VCaP (cell line): ENCODE measurements around the gene EEF2K.
"Not testable (repeated sequence)": the region's sequence is repeated elsewhere in the genome, so short reads cannot be mapped to it uniquely, and the experiment has no call there.

ENCODE experiments used
- H3K27ac ChIP-seq: fragments of 450-650 bp; 2 replicates; pipeline ENCODE4 v1.5.1; 2017
- TF ChIP-seq, protein P1 (sequence below): fragments of 450-650 bp; conservative IDR thresholded peaks from 2 replicates; pipeline ENCODE4 v1.5.1; 2017; ENCODE audit warnings: mild to moderate bottlenecking, moderate library complexity

Gene EEF2K

DNA sequence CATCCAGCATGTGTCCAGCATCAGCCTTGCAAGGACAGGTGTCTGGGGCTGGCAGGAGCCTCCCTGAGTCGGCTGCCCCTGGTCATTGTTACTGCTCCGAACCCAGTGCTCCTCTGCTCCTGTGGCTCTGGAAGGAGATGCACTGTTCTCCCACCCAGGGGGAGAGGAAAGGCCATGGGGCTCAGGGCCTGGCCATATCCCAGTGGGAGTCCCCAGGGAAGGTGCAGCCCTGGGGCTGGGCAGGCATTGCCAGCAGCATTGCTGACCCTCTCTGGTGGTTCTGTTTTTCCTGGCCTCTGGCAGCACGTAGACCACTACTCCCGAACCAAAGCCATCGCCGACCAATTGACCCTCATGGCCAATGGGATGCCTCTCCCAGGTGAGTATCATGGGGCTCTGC, 34.1 kb upstream of the EEF2K start:
- no peak overlapping the region for H3K27ac ChIP-seq
- TF ChIP-seq, protein P1, sequence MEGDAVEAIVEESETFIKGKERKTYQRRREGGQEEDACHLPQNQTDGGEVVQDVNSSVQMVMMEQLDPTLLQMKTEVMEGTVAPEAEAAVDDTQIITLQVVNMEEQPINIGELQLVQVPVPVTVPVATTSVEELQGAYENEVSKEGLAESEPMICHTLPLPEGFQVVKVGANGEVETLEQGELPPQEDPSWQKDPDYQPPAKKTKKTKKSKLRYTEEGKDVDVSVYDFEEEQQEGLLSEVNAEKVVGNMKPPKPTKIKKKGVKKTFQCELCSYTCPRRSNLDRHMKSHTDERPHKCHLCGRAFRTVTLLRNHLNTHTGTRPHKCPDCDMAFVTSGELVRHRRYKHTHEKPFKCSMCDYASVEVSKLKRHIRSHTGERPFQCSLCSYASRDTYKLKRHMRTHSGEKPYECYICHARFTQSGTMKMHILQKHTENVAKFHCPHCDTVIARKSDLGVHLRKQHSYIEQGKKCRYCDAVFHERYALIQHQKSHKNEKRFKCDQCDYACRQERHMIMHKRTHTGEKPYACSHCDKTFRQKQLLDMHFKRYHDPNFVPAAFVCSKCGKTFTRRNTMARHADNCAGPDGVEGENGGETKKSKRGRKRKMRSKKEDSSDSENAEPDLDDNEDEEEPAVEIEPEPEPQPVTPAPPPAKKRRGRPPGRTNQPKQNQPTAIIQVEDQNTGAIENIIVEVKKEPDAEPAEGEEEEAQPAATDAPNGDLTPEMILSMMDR: no peak

DNA sequence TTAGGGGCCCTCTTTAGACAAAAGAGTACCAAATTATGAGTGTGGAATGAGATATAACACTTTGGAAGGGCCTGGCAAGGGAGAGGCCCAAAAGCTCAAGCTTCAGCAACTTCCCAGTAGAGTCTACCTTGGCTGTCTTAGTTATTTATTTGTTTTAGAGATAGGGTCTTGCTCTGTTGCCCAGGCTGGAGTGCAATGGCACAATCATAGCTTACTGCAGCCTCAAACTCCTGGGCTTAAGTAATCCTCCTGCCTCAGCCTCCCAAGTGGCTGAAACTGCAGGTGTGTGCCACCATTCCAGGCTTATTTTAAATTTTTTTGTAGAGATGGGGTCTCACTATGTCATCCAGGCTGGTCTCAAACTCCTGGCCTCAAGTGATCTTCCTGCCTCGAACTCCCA, 33.4 kb upstream of the EEF2K start:
- H3K27ac ChIP-seq: not testable (repeated sequence)

DNA sequence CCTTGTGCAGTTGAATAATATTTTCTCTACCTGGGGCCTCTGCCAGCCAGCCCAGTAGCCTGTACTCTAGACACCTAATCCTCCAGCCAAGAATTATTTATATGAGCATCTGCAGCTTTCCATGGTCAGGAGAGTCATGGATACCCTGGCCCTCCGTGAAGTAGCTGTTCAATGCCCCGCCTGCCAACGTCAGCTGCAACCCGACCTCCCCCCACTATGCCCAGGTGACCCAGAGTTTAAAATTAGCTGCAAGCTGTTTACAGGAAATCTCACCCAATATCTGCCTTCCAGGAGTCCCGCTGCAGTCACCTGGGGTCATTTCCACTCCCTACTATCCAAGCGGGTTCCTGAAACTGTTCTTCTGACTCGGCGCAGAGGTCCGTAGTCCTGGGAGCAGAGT, 31.4 kb upstream of the EEF2K start:
- TF ChIP-seq, protein P1: no peak
- H3K27ac ChIP-seq: no peak overlapping the region

DNA sequence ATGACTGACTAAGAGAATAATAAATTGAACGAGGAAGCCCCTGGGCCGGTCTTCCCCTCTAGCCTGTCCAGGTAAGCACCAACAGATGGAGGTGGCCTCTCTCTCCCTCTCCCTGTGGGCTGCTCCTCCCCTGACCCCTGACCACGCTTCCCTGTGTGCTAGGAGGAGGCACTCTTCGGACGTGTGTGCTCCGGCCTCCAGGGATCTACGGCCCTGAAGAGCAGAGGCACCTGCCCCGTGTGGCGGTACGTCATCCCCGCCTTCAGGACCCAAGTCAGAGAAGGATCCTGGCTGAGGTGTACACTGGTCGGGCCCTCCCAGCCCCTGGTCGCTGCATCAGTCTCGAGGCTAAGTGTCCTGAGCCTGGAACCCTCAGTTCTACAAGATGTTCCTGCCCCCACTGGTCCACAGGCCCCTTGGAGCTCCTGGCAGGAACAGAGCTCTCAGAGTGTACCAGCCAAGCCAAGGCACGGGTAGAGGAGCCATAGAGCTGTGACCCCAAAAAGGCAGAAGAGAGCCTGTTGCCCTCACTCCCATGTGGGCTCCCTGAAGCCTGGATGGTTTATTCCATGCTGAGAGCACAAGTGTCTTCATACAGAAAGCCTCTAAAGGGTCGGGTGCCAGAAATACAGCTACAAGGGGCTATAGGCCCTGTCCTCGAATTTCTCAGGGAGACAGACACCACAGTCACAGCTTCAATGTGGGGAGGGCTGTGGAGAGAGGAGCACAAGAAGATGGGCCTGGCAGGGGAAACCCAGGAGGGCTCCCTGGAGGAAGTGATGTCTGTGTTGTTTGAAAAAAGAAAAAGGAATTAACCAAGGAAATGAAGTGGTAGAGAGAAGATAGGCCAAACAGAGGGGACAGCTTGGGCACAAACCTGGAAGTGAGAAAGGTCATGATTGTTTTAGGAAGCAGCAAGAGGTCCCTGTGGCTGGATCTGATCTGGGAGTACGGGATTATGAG, 27.8 kb upstream of the EEF2K start:
- H3K27ac ChIP-seq: no peak overlapping the region
- TF ChIP-seq, protein P1: no peak

DNA sequence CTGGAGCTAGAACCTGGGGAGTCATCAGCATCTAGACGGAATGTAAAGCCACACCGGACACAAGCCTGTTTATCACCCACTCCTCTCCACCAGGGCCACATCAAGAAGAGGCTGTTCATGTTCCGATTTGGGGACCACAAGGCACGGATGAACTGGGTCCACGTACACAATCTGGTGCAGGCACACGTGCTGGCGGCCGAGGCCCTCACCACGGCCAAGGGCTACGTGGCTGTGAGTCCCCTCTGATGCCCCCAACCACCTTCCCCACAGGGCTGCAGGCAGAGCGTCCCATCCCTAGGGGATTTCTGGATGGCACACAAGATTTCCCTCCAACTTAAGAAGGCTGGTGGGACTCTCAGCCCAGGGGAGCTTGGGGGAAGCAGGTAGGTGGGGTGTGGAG, 24.7 kb upstream of the EEF2K start:
- TF ChIP-seq, protein P1: no peak
- H3K27ac ChIP-seq: no peak overlapping the region

DNA sequence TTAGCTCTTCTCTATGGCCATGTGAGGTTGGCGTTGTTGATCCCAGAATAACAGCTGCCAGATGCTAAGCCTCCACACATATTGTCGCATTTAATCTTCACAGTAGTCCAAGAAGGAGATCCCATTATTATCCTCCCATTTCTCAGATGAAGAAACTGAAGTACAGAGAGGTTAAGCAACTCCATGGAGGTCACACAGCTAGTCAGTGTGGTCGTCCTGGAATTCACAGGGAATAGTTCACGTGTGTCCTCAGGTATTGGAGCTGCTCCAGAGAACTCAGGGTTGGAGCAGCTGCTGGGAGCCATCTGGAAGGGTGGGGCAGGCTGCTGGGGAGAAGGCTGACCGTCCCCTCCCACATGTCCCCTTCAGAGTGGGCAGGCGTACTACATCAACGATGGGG, 24.2 kb upstream of the EEF2K start:
- TF ChIP-seq, protein P1: no peak
- no peak overlapping the region for H3K27ac ChIP-seq

DNA sequence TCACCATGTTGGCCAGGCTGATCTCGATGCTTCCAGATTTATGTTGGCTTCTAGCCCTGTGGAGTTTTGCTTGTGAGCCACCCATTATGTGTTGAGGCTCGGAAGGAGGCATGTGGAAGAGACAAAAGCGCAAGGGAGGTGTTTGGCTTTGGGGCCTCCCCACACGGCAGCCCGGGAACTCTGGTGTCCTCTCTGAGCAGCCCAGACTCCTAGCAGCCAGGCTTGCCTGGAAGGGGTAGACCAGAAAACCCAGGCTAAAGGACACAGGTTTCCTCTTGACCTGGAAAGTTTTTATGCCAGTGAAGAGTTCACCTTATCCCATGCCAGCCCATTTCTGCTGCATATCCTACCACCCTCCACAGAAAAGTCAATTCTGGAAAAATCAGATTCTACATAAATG, 22.7 kb upstream of the EEF2K start:
- TF ChIP-seq, protein P1: no peak
- H3K27ac ChIP-seq: no peak overlapping the region
